Cardiac septum (tissue), 1 donor: ENCODE measurements around the gene STARD10. TPM values are rescaled to one million over a fixed set of nuclear protein-coding genes. Genes with fewer than 3 reads are reported as not detected.
A peak's percentile ranks its signal among the peaks of the same experiment; 100 is the strongest.

ENCODE experiments used
- DNase-seq: peaks from one replicate; pipeline ENCODE4 v3.0.0-alpha.2; 2020; ENCODE audit warnings: low spot score
- intact Hi-C: fragments of 100-400 bp; cut with DNase I; formaldehyde crosslinking; loops from one replicate; pipeline ENCODE4 v1.14.0; 2022
- long read RNA-seq: library from polyadenylated mRNA; unstranded; transcript quantifications from one replicate; pipeline ENCODE4 v2.0.0, GENCODE V29; 2021
- total RNA-seq: library from RNA; stranded (reverse); fragmentation: NEBNext Ultra II Directional; extraction: Animal tissue kit (Norgen Biotek cat#: 25700); gene quantifications from one replicate; pipeline ENCODE4 v1.2.1, GENCODE V29; 2021
- donor health status: DM: no; HTN: no; CAD: no.

STARD10 gene
- 45.2 TPM for total RNA-seq
- long read RNA-seq, transcript STARD10-220 (7 exons, 1,085 nt), result minor isoform, 9 of 77 reads
- long read RNA-seq, transcript STARD10-210 (7 exons, 1,100 nt), result major isoform, 32 of 77 reads
- long read RNA-seq, transcript STARD10-217 (3 exons, 506 nt), result minor isoform, 15 of 77 reads
- long read RNA-seq, partial matches to known transcripts, result 8 of 77 reads
- long read RNA-seq, other reads (novel, unspliced or antisense), result 12 of 77 reads

- intact Hi-C loops, result loop anchor here (1.0 kb wide), 1 partner anchor 70 kb away; no protein-coding TSS in a partner anchor
- DNase-seq, result peak; percentile 97
Measured at GRCh38 chr11:72793425-72794367, at the start of gene STARD10. TSS of gene STARD10 (minus strand) at chr11:72794047. CDS start at chr11:72781181, 12,866 bp downstream.

GRCh38 chr11:72842653-72843330, 48.9 kb upstream of the STARD10 start:
- DNase-seq, result no peak
- intact Hi-C loops, result no loop called here

- intact Hi-C loops, result no loop called here
- DNase-seq, result no peak
Measured at GRCh38 chr11:72842126-72842525, 48.3 kb upstream of the STARD10 start.

- no peak for DNase-seq
- intact Hi-C loops, result no loop called here
Measured at GRCh38 chr11:72841397-72841796, 47.5 kb upstream of the STARD10 start.

- DNase-seq, result no peak
- intact Hi-C loops, result no loop called here
Measured at GRCh38 chr11:72840780-72841179, 46.9 kb upstream of the STARD10 start.

GRCh38 chr11:72838691-72839305, 45.0 kb upstream of the STARD10 start:
- no peak for DNase-seq
- intact Hi-C loops, result no loop called here

GRCh38 chr11:72836111-72836510, 42.3 kb upstream of the STARD10 start:
- no peak for DNase-seq
- intact Hi-C loops, result no loop called here

- intact Hi-C loops, result loop anchor here (5.0 kb wide), 3 partner anchors 307 to 457 kb away; partner anchors contain the start of gene FCHSD2
- no peak for DNase-seq
Measured at GRCh38 chr11:72834905-72835304, 41.1 kb upstream of the STARD10 start.

GRCh38 chr11:72833811-72834493, 40.1 kb upstream of the STARD10 start:
- intact Hi-C loops, result loop anchor here (2.0 to 5.0 kb wide), 4 partner anchors 13 to 458 kb away; partner anchors contain the start of gene FCHSD2
- DNase-seq, result no peak

GRCh38 chr11:72833083-72833733, 39.4 kb upstream of the STARD10 start:
- intact Hi-C loops, result loop anchor here (2.0 to 5.0 kb wide), 4 partner anchors 14 to 459 kb away; partner anchors contain the start of gene FCHSD2
- no peak for DNase-seq

GRCh38 chr11:72832301-72833082, 38.6 kb upstream of the STARD10 start:
- no peak for DNase-seq
- intact Hi-C loops, result loop anchor here (2.0 to 5.0 kb wide), 4 partner anchors 14 to 460 kb away; partner anchors contain the start of gene FCHSD2

- DNase-seq, result peak; percentile 94
- intact Hi-C loops, result loop anchor here (1.0 to 5.0 kb wide), 5 partner anchors 15 to 461 kb away; partner anchors contain the start of gene FCHSD2
Measured at GRCh38 chr11:72831521-72832300, 37.9 kb upstream of the STARD10 start.

- intact Hi-C loops, result loop anchor here (5.0 kb wide), 3 partner anchors 312 to 462 kb away; partner anchors contain the start of gene FCHSD2
- no peak for DNase-seq
Measured at GRCh38 chr11:72829884-72830533, 36.2 kb upstream of the STARD10 start.

- intact Hi-C loops, result no loop called here
- DNase-seq, result no peak
Measured at GRCh38 chr11:72829178-72829577, 35.3 kb upstream of the STARD10 start.

GRCh38 chr11:72828692-72829101, 34.9 kb upstream of the STARD10 start:
- intact Hi-C loops, result no loop called here
- DNase-seq, result no peak

GRCh38 chr11:72828081-72828567, 34.3 kb upstream of the STARD10 start:
- intact Hi-C loops, result no loop called here
- DNase-seq, result no peak
